HG03280 (cell line): ENCODE results near the gene METTL17.
"Not testable (repeated sequence)": the region's sequence is repeated elsewhere in the genome, so short reads cannot be mapped to it uniquely, and the experiment has no call there.

Source experiments
- ATAC-seq: cut with Tn5 transposase; IDR thresholded peaks from one replicate; pipeline ENCODE4 v1.9.1; 2021; ENCODE audit warnings: mild to moderate bottlenecking, moderate library complexity; ENCODE audit not compliant: unreplicated experiment

METTL17 gene

GRCh38 chr14:21023817-21024584 is 34.2 kb downstream of the METTL17 start:
- no peak for ATAC-seq

DNA sequence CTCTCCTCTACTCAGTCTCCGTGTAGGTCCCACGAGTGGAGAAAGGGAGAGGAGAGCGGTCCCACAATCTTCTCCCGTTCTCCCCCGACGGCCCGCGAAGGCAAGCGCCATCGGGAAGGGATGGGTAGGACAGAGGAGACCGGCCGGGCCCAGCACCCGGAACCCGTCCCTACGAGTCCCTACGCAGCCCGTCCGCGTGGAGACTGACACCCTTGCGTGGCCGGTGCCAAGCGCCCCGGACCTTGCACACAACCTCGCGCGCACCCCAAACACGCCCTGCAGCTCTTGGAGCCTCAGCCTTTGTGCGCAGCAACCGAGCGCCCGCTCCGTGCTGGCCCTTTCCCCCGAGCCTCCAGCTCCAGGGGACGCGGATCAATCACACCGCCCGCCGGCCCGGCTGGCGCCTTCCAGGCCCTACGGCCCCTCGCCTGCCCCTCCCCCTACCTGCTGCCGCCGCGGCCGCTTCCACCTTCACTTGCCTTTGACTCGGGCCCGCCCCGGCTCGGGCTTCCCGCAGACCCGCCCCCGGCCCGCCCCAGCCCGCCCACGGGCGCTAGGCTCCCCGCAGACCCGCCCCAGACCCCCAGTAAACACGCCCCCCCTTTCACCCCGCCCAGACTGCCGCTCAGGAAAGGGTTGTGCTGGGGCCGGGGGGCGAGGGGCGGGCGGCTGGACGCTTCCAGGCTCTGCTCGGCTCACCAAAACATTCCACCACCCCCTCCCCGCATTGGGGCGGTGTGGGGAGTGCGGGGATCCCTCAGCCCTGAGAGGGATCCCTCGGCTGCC is 35.0 kb downstream of the METTL17 start, which contains the start of gene NDRG2:
TSS of gene NDRG2 (minus strand) at position 477 of the 786 bp plus-strand sequence. CDS start 1,746 bp downstream, outside the sequence.
- ATAC-seq: no peak

- ATAC-seq: no peak
Measured at GRCh38 chr14:21025371-21026273, 35.8 kb downstream of the METTL17 start.

GRCh38 chr14:21026274-21026987 is 36.7 kb downstream of the METTL17 start:
- ATAC-seq: no peak

GRCh38 chr14:21026988-21027315 is 37.2 kb downstream of the METTL17 start:
- no peak for ATAC-seq

- no peak for ATAC-seq
Measured at GRCh38 chr14:21029917-21030316, 40.1 kb downstream of the METTL17 start, which contains the start of gene TPPP2. Gene TPPP2 (plus strand): TSS chr14:21030217. CDS start chr14:21030582, 365 bp downstream.

DNA sequence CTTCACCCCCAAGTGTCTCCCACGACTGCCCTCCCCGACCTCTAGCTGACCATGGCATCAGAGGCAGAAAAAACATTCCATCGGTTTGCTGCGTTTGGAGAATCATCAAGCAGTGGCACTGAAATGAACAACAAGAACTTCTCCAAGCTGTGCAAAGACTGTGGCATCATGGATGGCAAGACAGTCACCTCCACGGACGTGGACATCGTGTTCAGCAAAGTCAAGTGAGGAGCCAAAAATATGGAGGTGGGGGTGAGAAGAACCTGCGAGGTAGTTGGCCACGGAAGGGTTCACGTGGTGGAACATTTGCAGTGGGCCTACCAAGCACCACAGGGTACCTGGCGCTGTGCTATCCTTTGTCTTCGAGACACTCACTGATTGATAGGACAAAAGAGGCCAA is 40.8 kb downstream of the METTL17 start:
- ATAC-seq: no peak

DNA sequence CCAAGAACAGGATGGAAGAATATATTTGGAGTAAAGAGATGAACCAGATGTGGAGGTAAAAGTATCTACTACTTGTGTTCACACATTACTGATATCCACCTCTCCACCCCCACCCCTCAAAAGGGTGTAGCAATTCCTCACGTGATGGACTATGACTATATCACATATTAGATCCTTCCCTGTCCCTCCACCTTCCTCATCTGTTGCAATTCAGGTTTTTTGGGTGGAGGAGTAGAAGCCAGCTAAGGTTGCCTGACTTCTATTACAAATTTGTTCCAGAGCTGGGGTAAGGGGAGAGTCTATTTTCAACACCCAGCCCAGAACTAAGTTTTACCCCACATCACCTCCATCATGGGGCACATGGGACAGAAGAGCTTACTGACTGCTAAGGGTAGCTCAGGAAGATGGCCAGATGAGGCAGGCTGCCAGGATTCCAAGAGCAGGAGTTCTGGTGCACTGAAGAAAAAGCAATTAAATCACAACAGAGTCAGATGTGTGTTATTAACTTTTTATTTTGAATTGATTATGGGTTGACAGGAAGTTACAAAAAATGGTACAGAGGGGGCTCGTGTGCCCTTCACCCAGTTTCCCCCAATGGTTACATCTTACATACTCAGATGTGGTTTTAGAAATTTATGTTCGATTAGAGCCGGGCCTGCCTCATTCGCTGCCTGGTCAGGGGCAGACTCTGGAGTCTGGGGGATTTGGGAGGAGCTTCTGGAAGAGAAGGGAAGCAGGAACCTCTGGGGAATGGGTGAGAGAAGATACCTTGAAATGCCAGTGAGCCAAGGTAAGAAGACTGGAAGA is 42.7 kb downstream of the METTL17 start:
- ATAC-seq: no peak

DNA sequence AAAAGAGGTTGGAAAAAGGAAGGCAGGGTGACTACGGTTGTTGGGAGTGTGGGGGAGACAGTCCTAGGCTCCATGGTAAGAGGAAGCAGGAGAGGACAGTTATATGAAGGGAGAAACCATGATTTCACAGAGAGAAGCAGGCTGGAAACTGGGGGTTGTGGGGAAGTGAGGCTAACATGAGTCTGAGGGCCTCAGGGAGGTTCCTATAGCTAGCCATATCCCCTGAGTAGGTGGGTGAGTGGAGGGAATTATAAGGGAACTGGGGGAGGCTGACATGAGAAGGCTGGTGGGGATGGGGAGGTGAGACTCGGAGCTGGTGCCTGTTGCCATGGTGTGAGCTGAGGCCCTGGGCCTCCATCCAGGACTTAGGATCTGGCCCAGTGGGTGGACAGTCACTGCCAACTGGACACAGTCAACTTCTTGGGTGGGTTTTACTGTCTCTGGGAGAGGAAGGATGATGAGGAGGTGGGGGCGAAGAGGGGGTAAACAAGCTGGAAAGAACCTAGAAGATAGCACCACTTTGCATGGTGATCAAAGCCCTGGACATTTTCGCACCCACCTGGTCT is 43.4 kb downstream of the METTL17 start:
- no peak for ATAC-seq

- ATAC-seq: no peak
Measured at GRCh38 chr14:21034707-21035106, 44.9 kb downstream of the METTL17 start, which contains the start of gene RNASE13. Gene RNASE13 (minus strand): TSS chr14:21034807. CDS start chr14:21034288, 519 bp downstream.

DNA sequence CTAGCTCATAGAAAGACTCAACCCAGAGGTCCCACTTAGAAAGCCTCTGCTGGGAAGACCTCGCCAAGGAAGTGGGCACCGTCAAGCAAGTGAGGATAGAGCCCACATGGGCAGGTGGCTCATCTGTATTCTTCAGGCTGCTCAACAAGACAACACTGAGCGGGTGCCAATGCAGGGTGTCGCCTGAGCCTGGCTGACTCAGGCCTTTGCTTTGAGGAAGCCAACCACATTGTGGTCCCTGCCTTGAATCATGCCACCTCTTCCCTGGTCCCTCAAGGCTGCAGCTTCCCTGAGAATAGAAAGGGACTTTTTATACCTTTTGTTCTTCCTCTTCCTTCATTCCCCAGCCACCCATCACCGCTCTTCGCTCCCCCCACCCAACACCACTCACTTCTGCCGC is 47.0 kb downstream of the METTL17 start:
- no peak for ATAC-seq

- no peak for ATAC-seq
Measured at GRCh38 chr14:21037156-21037555, 47.4 kb downstream of the METTL17 start.

- ATAC-seq: no peak
Measured at GRCh38 chr14:21038441-21039422, 49.0 kb downstream of the METTL17 start.

DNA sequence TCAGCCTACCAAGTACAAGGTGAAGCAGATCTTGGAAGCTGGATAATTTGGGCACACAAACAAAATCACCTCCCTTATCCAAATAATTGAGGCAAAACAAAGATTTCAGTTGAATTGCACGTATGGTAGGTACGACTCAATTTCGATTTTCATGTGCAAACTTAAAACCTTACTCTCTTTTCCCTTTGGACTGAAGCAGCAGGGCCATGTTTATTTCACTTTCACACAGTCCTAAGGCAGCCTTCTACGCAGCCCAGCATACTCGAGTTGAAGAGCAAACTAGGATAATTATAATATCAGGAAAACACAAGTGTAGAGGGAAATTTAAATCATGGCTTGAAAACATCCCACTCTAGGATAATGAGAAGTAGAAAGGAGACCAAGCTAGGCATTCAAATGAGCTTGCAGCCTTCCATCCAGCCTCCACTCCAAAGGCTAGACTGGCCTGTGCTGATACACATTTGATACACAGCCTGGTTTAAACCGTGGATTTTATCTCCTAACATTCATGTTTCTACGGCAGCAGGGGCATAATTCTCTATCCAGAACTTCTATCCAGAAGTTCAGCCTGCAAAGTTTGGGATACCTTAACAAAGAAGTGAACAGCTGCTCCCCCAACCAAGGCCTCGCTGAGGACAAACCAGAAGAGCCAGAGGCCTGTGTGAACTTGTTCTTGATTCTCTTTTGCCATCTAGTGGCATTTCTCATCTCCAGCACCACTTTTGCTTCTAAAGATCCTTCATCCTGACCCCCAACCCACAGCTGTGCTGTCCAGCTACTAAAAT is 50.0 kb downstream of the METTL17 start:
- ATAC-seq: no peak

GRCh38 chr14:21040370-21040925 is 50.7 kb downstream of the METTL17 start:
- ATAC-seq: no peak

GRCh38 chr14:21040941-21041340 is 51.2 kb downstream of the METTL17 start:
- not testable (repeated sequence) for ATAC-seq
